ENCODE results near the gene MACROD1. TPM values are rescaled to one million over a fixed set of nuclear protein-coding genes. Genes with fewer than 3 reads are reported as not detected.

Gene MACROD1
- total and polyA plus RNA-seq, 5 donors from 2014 or later: 5.3 to 12.7 (median 6.5) TPM

DNA sequence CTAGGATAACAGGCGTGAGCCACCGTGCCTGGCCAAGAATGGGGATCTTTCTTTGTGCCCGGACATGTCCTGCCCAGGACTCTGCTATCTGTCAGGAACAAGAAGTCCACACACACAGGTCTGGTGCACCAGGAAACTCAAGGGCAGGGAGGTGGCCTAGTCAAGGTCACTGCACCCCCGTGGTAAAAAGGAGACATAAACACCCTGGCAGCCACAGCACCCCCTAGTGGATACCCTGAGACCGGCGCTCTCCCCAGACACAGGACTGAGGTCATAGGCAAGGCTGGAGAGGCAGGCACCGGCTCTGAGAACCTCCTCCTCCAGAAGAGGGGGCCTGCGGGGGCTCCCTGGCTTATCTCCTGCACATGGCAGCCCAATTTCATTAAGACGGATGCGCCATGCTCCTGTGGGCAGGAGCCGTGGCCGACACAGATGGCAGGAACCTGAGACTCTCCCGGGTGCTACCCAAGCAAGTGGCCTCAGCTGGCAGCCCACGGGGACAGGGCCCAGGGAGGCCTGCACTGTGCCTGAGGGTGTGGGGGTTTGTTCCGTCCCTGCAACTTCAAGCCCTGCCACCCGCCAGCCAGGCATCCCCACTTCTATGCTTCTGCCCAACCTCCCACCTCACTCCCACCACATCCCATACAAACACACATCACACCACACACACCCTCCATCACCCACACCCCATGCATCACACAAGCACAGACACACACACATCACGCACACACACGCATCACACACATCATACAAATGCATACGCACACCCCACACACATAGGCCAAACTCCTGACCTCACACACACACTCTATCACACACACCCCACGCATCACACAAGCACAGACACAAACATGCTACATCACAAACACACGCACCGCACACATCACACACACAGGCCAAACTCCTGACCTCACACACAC, 19.6 kb downstream of the MACROD1 start:
- Histone ChIP-seq H3K4me1 (ENCODE audit: control insufficient read depth, insufficient read depth, low read length, poor library complexity, severe bottlenecking) (peaks cover 7% of the 10 kb centered on the region), H3K4me3 (ENCODE audit: low read depth, low read length) (no peak overlapping the region), H3K27ac (ENCODE audit: insufficient read depth, low read length, poor library complexity, severe bottlenecking) (no peak overlapping the region), H3K36me3 (ENCODE audit: control insufficient read depth, insufficient read depth, low read length) (no peaks in the 10 kb centered on the region), H3K9me3 (ENCODE audit: control insufficient read depth in 2 of 2, low read length in 2 of 2) (no peaks in the 10 kb centered on the region), H3K27me3 (ENCODE audit: control insufficient read depth, insufficient read depth, low read length) (no peaks in the 10 kb centered on the region)
- H3K4me1 Mint-ChIP-seq: peaks cover 0 to 17% (median 10%) of the 10 kb centered on the region in 4 donors
- no peak overlapping the region for H3K4me3 Mint-ChIP-seq
- peak overlapping the region in 1 of 3 donors; percentile 38 for H3K27ac Mint-ChIP-seq
- DNase-seq: peak; percentile 36 to 77 (median 50)
- no peaks in the 10 kb centered on the region for H3K27me3 Mint-ChIP-seq
- peak; percentile 56 to 65 for ATAC-seq (ENCODE audit: low read depth in 2 of 2)
- no peaks in the 10 kb centered on the region for H3K36me3 Mint-ChIP-seq
- peaks cover 0 to 2% (median 0%) of the 10 kb centered on the region in 7 donors for H3K9me3 Mint-ChIP-seq

- no peak overlapping the region for H3K27ac ChIP-seq (ENCODE audit: insufficient read depth, low read length, poor library complexity, severe bottlenecking)
- H3K4me1 ChIP-seq (ENCODE audit: control insufficient read depth, insufficient read depth, low read length, poor library complexity, severe bottlenecking): peaks cover 7% of the 10 kb centered on the region
- ATAC-seq (ENCODE audit: low read depth in 2 of 2) (no peak), DNase-seq (no peak)
- H3K9me3 ChIP-seq (ENCODE audit: control insufficient read depth in 2 of 2, low read length in 2 of 2): no peaks in the 10 kb centered on the region
- Mint-ChIP-seq H3K4me3 (no peak overlapping the region), H3K36me3 (no peaks in the 10 kb centered on the region), H3K9me3 (peaks cover 0 to 2% (median 0%) of the 10 kb centered on the region in 7 donors), H3K4me1 (peaks cover 0 to 17% (median 10%) of the 10 kb centered on the region in 4 donors), H3K27me3 (no peaks in the 10 kb centered on the region), H3K27ac (no peak overlapping the region)
- H3K27me3 ChIP-seq (ENCODE audit: control insufficient read depth, insufficient read depth, low read length): no peaks in the 10 kb centered on the region
- H3K4me3 ChIP-seq (ENCODE audit: low read depth, low read length): no peak overlapping the region
- H3K36me3 ChIP-seq (ENCODE audit: control insufficient read depth, insufficient read depth, low read length): no peaks in the 10 kb centered on the region
These were observed 21.1 kb downstream of the MACROD1 start for GRCh38 chr11:64144587-64145472.

DNA sequence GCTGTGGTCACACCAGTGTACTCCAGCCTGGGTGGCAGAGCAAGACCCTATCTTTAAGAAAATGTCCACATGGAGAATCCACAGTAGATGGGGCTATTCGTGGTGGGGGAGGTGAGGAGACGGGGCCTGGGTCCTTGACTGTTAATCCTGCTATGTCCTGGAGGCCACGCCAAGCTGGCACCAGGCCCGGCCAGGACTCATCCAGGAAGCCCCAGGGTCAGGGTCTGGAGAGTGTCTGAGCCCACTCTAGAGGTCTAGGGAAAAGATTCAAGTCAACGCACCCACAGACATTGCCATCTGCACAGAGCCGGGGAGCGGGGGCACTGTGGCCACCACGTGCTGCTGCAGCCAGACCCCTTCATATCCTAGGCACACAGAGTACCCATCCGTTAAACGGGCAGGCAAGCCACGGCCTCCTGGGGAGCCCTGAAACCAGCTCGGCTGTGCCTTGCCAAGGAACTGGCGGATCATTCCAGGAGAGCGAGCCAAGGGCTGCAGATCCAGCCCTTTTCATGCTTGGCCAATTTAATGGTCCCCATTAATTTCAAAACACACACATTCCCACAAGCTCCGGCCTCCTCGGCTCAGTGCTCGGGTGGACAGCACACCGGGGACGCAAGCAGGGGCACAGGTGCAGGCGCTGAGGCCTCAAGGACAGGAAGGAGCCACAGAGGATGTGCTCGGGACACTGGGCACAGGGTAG, 24.7 kb downstream of the MACROD1 start:
- no peaks in the 10 kb centered on the region for H3K36me3 ChIP-seq (ENCODE audit: control insufficient read depth, insufficient read depth, low read length)
- H3K4me3 ChIP-seq (ENCODE audit: low read depth, low read length): no peak overlapping the region
- peaks cover 0 to 11% (median 7%) of the 10 kb centered on the region in 4 donors for H3K4me1 Mint-ChIP-seq
- no peaks in the 10 kb centered on the region for H3K27me3 ChIP-seq (ENCODE audit: control insufficient read depth, insufficient read depth, low read length)
- no peak overlapping the region for H3K4me3 Mint-ChIP-seq
- H3K27me3 Mint-ChIP-seq: no peaks in the 10 kb centered on the region
- H3K27ac ChIP-seq (ENCODE audit: insufficient read depth, low read length, poor library complexity, severe bottlenecking): no peak overlapping the region
- H3K9me3 Mint-ChIP-seq: no peaks in the 10 kb centered on the region
- ATAC-seq (ENCODE audit: low read depth in 2 of 2) (no peak), DNase-seq (no peak)
- no peaks in the 10 kb centered on the region for H3K36me3 Mint-ChIP-seq
- H3K27ac Mint-ChIP-seq: no peak overlapping the region
- no peaks in the 10 kb centered on the region for H3K9me3 ChIP-seq (ENCODE audit: control insufficient read depth in 2 of 2, low read length in 2 of 2)
- H3K4me1 ChIP-seq (ENCODE audit: control insufficient read depth, insufficient read depth, low read length, poor library complexity, severe bottlenecking): peaks cover 4% of the 10 kb centered on the region

GRCh38 chr11:64140082-64140481, 25.8 kb downstream of the MACROD1 start:
- Histone ChIP-seq H3K27ac (ENCODE audit: insufficient read depth, low read length, poor library complexity, severe bottlenecking) (no peak overlapping the region), H3K9me3 (ENCODE audit: control insufficient read depth in 2 of 2, low read length in 2 of 2) (no peaks in the 10 kb centered on the region), H3K4me3 (ENCODE audit: low read depth, low read length) (no peak overlapping the region), H3K36me3 (ENCODE audit: control insufficient read depth, insufficient read depth, low read length) (no peaks in the 10 kb centered on the region), H3K27me3 (ENCODE audit: control insufficient read depth, insufficient read depth, low read length) (no peaks in the 10 kb centered on the region), H3K4me1 (ENCODE audit: control insufficient read depth, insufficient read depth, low read length, poor library complexity, severe bottlenecking) (peaks cover 4% of the 10 kb centered on the region)
- Mint-ChIP-seq H3K36me3 (no peaks in the 10 kb centered on the region), H3K4me3 (no peak overlapping the region), H3K9me3 (no peaks in the 10 kb centered on the region), H3K27ac (no peak overlapping the region), H3K4me1 (peaks cover 0 to 9% (median 7%) of the 10 kb centered on the region in 4 donors), H3K27me3 (no peaks in the 10 kb centered on the region)
- DNase-seq: no peak
- ATAC-seq (ENCODE audit: low read depth in 2 of 2): no peak

DNA sequence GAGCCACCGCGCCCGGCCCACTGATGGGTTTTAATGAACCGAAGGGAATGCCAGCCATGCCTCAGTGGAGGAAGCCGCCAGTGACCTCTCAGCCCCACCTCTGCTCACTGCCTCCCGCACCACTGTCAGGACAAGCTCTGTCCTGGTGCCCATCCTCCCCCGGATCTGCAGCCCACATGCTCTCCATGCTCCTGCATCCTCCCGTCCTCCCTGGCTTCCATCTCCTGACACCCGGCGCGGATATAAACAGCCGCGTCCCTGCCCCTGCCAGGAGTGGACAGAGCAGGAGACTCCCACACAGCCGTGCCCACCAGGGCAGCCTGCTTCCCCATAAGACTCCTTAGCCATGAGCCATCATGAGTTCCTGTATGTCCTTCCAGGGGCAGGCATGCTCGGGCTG, 26.9 kb downstream of the MACROD1 start:
- Mint-ChIP-seq H3K27ac (no peak overlapping the region), H3K4me1 (peaks cover 0 to 9% (median 6%) of the 10 kb centered on the region in 4 donors), H3K27me3 (no peaks in the 10 kb centered on the region), H3K36me3 (no peaks in the 10 kb centered on the region), H3K4me3 (no peak overlapping the region), H3K9me3 (no peaks in the 10 kb centered on the region)
- H3K36me3 ChIP-seq (ENCODE audit: control insufficient read depth, insufficient read depth, low read length): no peaks in the 10 kb centered on the region
- DNase-seq: no peak
- H3K9me3 ChIP-seq (ENCODE audit: control insufficient read depth in 2 of 2, low read length in 2 of 2): no peaks in the 10 kb centered on the region
- H3K27ac ChIP-seq (ENCODE audit: insufficient read depth, low read length, poor library complexity, severe bottlenecking): no peak overlapping the region
- no peak for ATAC-seq (ENCODE audit: low read depth in 2 of 2)
- H3K4me3 ChIP-seq (ENCODE audit: low read depth, low read length): no peak overlapping the region
- no peaks in the 10 kb centered on the region for H3K27me3 ChIP-seq (ENCODE audit: control insufficient read depth, insufficient read depth, low read length)
- H3K4me1 ChIP-seq (ENCODE audit: control insufficient read depth, insufficient read depth, low read length, poor library complexity, severe bottlenecking): peaks cover 4% of the 10 kb centered on the region

GRCh38 chr11:64138398-64138797, 27.5 kb downstream of the MACROD1 start:
- DNase-seq (no peak), ATAC-seq (ENCODE audit: low read depth in 2 of 2) (no peak)
- no peaks in the 10 kb centered on the region for H3K9me3 ChIP-seq (ENCODE audit: control insufficient read depth in 2 of 2, low read length in 2 of 2)
- H3K36me3 Mint-ChIP-seq: no peaks in the 10 kb centered on the region
- H3K9me3 Mint-ChIP-seq: no peaks in the 10 kb centered on the region
- no peaks in the 10 kb centered on the region for H3K4me1 ChIP-seq (ENCODE audit: control insufficient read depth, insufficient read depth, low read length, poor library complexity, severe bottlenecking)
- no peak overlapping the region for H3K4me3 Mint-ChIP-seq
- no peak overlapping the region for H3K4me3 ChIP-seq (ENCODE audit: low read depth, low read length)
- no peaks in the 10 kb centered on the region for H3K27me3 Mint-ChIP-seq
- H3K27me3 ChIP-seq (ENCODE audit: control insufficient read depth, insufficient read depth, low read length): no peaks in the 10 kb centered on the region
- H3K4me1 Mint-ChIP-seq: peaks cover 0 to 3% (median under 1%) of the 10 kb centered on the region in 4 donors
- no peak overlapping the region for H3K27ac Mint-ChIP-seq
- no peak overlapping the region for H3K27ac ChIP-seq (ENCODE audit: insufficient read depth, low read length, poor library complexity, severe bottlenecking)
- H3K36me3 ChIP-seq (ENCODE audit: control insufficient read depth, insufficient read depth, low read length): no peaks in the 10 kb centered on the region

- H3K9me3 ChIP-seq (ENCODE audit: control insufficient read depth in 2 of 2, low read length in 2 of 2): no peaks in the 10 kb centered on the region
- no peak overlapping the region for H3K4me3 ChIP-seq (ENCODE audit: low read depth, low read length)
- ATAC-seq (ENCODE audit: low read depth in 2 of 2) (no peak), DNase-seq (no peak)
- peak overlapping the region in 1 of 3 donors; percentile 69 for H3K27ac Mint-ChIP-seq
- no peaks in the 10 kb centered on the region for H3K9me3 Mint-ChIP-seq
- no peaks in the 10 kb centered on the region for H3K27me3 Mint-ChIP-seq
- no peak overlapping the region for H3K4me3 Mint-ChIP-seq
- H3K36me3 ChIP-seq (ENCODE audit: control insufficient read depth, insufficient read depth, low read length): no peaks in the 10 kb centered on the region
- no peak overlapping the region for H3K27ac ChIP-seq (ENCODE audit: insufficient read depth, low read length, poor library complexity, severe bottlenecking)
- H3K27me3 ChIP-seq (ENCODE audit: control insufficient read depth, insufficient read depth, low read length): no peaks in the 10 kb centered on the region
- H3K4me1 Mint-ChIP-seq: peaks cover 0 to 3% (median 0%) of the 10 kb centered on the region in 4 donors
- no peaks in the 10 kb centered on the region for H3K36me3 Mint-ChIP-seq
- no peaks in the 10 kb centered on the region for H3K4me1 ChIP-seq (ENCODE audit: control insufficient read depth, insufficient read depth, low read length, poor library complexity, severe bottlenecking)
These were observed 29.0 kb downstream of the MACROD1 start for GRCh38 chr11:64136765-64137441.

Data from CD4-positive, CD25-positive, alpha-beta regulatory T cell (primary cell).